PC-9 (cell line): ENCODE results near the gene LONRF2.

Experiments used
- CTCF ChIP-seq: fragments of 200-600 bp; sonication (generic); conservative IDR thresholded peaks from 2 replicates; pipeline ENCODE4 v1.6.1; 2017; ENCODE audit warnings: mixed run types, antibody characterized with exemption, mild to moderate bottlenecking, moderate library complexity
- EZH2 ChIP-seq: fragments of 200-600 bp; sonication (generic); IDR thresholded peaks from 2 replicates; pipeline ENCODE4 v1.8.0; 2017; ENCODE audit warnings: antibody characterized with exemption, low read depth

- TF ChIP-seq EZH2 (no peak), CTCF (no peak)
These were observed 81.9 kb downstream of the LONRF2 start for GRCh38 chr2:100240386-100240785.
